Sigmoid colon (tissue), 3 donors: ENCODE data around the gene SYNE4.

Source experiments
- CTCF ChIP-seq, 4 experiments: fragments of 450-650 bp in 3 of 4; fragments of 200-600 bp in 1 of 4; IDR thresholded peaks; one replicate each; pipeline ENCODE4 v1.5.1; 2016 to 2019; ENCODE audit warnings: antibody characterized with exemption in 4 of 4, mild to moderate bottlenecking in 3 of 4, moderate library complexity in 2 of 4
- POLR2A ChIP-seq, 2 donors: fragments of 450-650 bp; IDR thresholded peaks; one replicate each; pipeline ENCODE4 v1.6.1; 2016; ENCODE audit warnings: antibody characterized with exemption in 2 of 2, mild to moderate bottlenecking in 2 of 2, moderate library complexity in 2 of 2

- TF ChIP-seq CTCF (IDR thresholded peaks at IDR 0.05): no peak
- no peak for TF ChIP-seq POLR2A (IDR thresholded peaks at IDR 0.05)
These were observed 4.8 kb upstream of the SYNE4 start for GRCh38 chr19:36013280-36014011.
